H9 (cell line): ENCODE results near the gene FRAS1. TPM values are rescaled to one million over a fixed set of nuclear protein-coding genes. Genes with fewer than 3 reads are reported as not detected.
"Not testable (repeated sequence)": the region's sequence is repeated elsewhere in the genome, so short reads cannot be mapped to it uniquely, and the experiment has no call there.

Experiments
- DNase-seq: peaks from one replicate; pipeline ENCODE4 v3.0.0-alpha.2; 2017
- H2AFZ ChIP-seq: one replicate; pipeline ENCODE4 v1.6.1; 2013; ENCODE audit warnings: mild to moderate bottlenecking, low read length, control low read depth, moderate library complexity
- H2AK5ac ChIP-seq: 2 replicates; pipeline ENCODE4 v1.6.1; 2013; ENCODE audit warnings: low read length, control low read depth, mixed read lengths; ENCODE audit not compliant: insufficient read length
- H2BK120ac ChIP-seq: one replicate; pipeline ENCODE4 v1.6.1; 2013; ENCODE audit warnings: low read depth, mild to moderate bottlenecking, low read length, control low read depth, inconsistent platforms; ENCODE audit not compliant: poor library complexity, severe bottlenecking
- H2BK12ac ChIP-seq: 2 replicates; pipeline ENCODE4 v1.6.1; 2013; ENCODE audit warnings: low read length, control low read depth, mixed read lengths, low read depth; ENCODE audit not compliant: insufficient read length
- H2BK15ac ChIP-seq: 2 replicates; pipeline ENCODE4 v1.6.1; 2013; ENCODE audit warnings: low read depth, low read length, control low read depth
- H2BK20ac ChIP-seq: one replicate; pipeline ENCODE4 v1.6.1; 2013; ENCODE audit warnings: low read depth, mild to moderate bottlenecking, low read length, control low read depth, inconsistent platforms; ENCODE audit not compliant: poor library complexity, severe bottlenecking
- H2BK5ac ChIP-seq: 2 replicates; pipeline ENCODE4 v1.6.1; 2013; ENCODE audit warnings: low read length, control low read depth, mixed read lengths; ENCODE audit not compliant: insufficient read length
- H3K14ac ChIP-seq: 2 replicates; pipeline ENCODE4 v1.6.1; 2013; ENCODE audit warnings: low read length, control low read depth; ENCODE audit not compliant: insufficient read depth
- H3K18ac ChIP-seq: 2 replicates; pipeline ENCODE4 v1.6.1; 2013; ENCODE audit warnings: low read depth, mild to moderate bottlenecking, mixed read lengths, low read length, control low read depth; ENCODE audit not compliant: insufficient read length
- H3K23ac ChIP-seq: 2 replicates; pipeline ENCODE4 v1.6.1; 2013; ENCODE audit warnings: low read length, control low read depth, mixed read lengths, low read depth; ENCODE audit not compliant: insufficient read length
- H3K23me2 ChIP-seq: 2 replicates; pipeline ENCODE4 v1.6.1; 2013; ENCODE audit warnings: low read depth, mild to moderate bottlenecking, mixed read lengths, low read length, control low read depth; ENCODE audit not compliant: insufficient read length, poor library complexity, severe bottlenecking
- H3K27ac ChIP-seq: 2 replicates; pipeline ENCODE4 v1.5.1; 2013; ENCODE audit warnings: low read length, control low read depth, mixed read lengths, low read depth; ENCODE audit not compliant: insufficient read length
- H3K27me3 ChIP-seq: 2 replicates; pipeline ENCODE4 v1.6.1; 2013; ENCODE audit warnings: low read length, control low read depth, inconsistent platforms; ENCODE audit not compliant: insufficient read depth
- H3K4ac ChIP-seq: 2 replicates; pipeline ENCODE4 v1.6.1; 2013; ENCODE audit warnings: low read depth, mild to moderate bottlenecking, control low read depth, inconsistent platforms, low read length, moderate library complexity
- H3K4me1 ChIP-seq: 2 replicates; pipeline ENCODE4 v1.6.1; 2013; ENCODE audit warnings: low read length, control low read depth, inconsistent platforms; ENCODE audit not compliant: insufficient read depth
- H3K4me2 ChIP-seq: 2 replicates; pipeline ENCODE4 v1.6.1; 2013; ENCODE audit warnings: low read length, control low read depth, mixed read lengths; ENCODE audit not compliant: insufficient read length, insufficient read depth
- H3K56ac ChIP-seq: 2 replicates; pipeline ENCODE4 v1.6.1; 2013; ENCODE audit warnings: low read depth, mild to moderate bottlenecking, mixed read lengths, low read length, control low read depth; ENCODE audit not compliant: insufficient read length
- H3K79me1 ChIP-seq: 2 replicates; pipeline ENCODE4 v1.6.1; 2013; ENCODE audit warnings: low read depth, mild to moderate bottlenecking, moderate library complexity, low read length, control low read depth, inconsistent platforms; ENCODE audit not compliant: insufficient read depth, poor library complexity, severe bottlenecking
- H3K79me2 ChIP-seq: 2 replicates; pipeline ENCODE4 v1.6.1; 2013; ENCODE audit warnings: low read length, control low read depth, inconsistent platforms; ENCODE audit not compliant: insufficient read depth
- H3K9ac ChIP-seq: 2 replicates; pipeline ENCODE4 v1.6.1; 2013; ENCODE audit warnings: low read length, control low read depth, mixed read lengths; ENCODE audit not compliant: insufficient read length; ENCODE audit errors: extremely low read depth
- H3K9me3 ChIP-seq: one replicate; pipeline ENCODE4 v1.6.1; 2013; ENCODE audit warnings: low read depth, low read length, inconsistent platforms; ENCODE audit not compliant: control insufficient read depth
- H3T11ph ChIP-seq: one replicate; pipeline ENCODE4 v1.6.1; 2013; ENCODE audit warnings: mild to moderate bottlenecking, low read length, control low read depth, inconsistent platforms
- H4K20me1 ChIP-seq: one replicate; pipeline ENCODE4 v1.6.1; 2013; ENCODE audit not compliant: control insufficient read depth, insufficient read length, insufficient read depth
- H4K5ac ChIP-seq: 2 replicates; pipeline ENCODE4 v1.6.1; 2013; ENCODE audit warnings: low read depth, mild to moderate bottlenecking, mixed read lengths, low read length, control low read depth; ENCODE audit not compliant: insufficient read length
- H4K8ac ChIP-seq: replicated peaks from 2 replicates; pipeline ENCODE4 v1.6.1; 2013; ENCODE audit warnings: low read length, control low read depth, mixed read lengths, low read depth; ENCODE audit not compliant: insufficient read length
- H4K91ac ChIP-seq: 2 replicates; pipeline ENCODE4 v1.6.1; 2013; ENCODE audit warnings: low read depth, mild to moderate bottlenecking, moderate library complexity, mixed read lengths, low read length, control low read depth; ENCODE audit not compliant: insufficient read length
- H3K27ac Mint-ChIP-seq, 3 experiments: 2 replicates in 2 of 3; 3 replicates in 1 of 3; pipeline ENCODE4 v1.8.0; 2020 to 2021; ENCODE audit warnings: mixed read lengths in 3 of 3, mild to moderate bottlenecking in 1 of 3, moderate library complexity in 1 of 3
- H3K27me3 Mint-ChIP-seq: 2 replicates; pipeline ENCODE4 v1.8.0; 2021; ENCODE audit warnings: low read depth, mild to moderate bottlenecking, moderate library complexity, mixed read lengths
- H3K36me3 Mint-ChIP-seq, 3 experiments: 2 replicates in 2 of 3; 3 replicates in 1 of 3; pipeline ENCODE4 v1.8.0; 2020 to 2021; ENCODE audit warnings: low read depth in 3 of 3, mixed read lengths in 3 of 3; ENCODE audit not compliant: insufficient read depth in 1 of 3
- H3K4me1 Mint-ChIP-seq, 2 experiments: 2 replicates each; pipeline ENCODE4 v1.8.0; 2020; ENCODE audit warnings: mixed read lengths in 2 of 2
- H3K4me3 Mint-ChIP-seq, 2 experiments: 2 replicates in 1 of 2; 3 replicates in 1 of 2; pipeline ENCODE4 v1.8.0; 2020 to 2021; ENCODE audit warnings: mild to moderate bottlenecking in 2 of 2, mixed read lengths in 2 of 2, moderate library complexity in 1 of 2
- H3K9me3 Mint-ChIP-seq, 2 experiments: 2 replicates in 1 of 2; 3 replicates in 1 of 2; pipeline ENCODE4 v1.8.0; 2020; ENCODE audit warnings: mild to moderate bottlenecking in 2 of 2, mixed read lengths in 2 of 2, moderate library complexity in 1 of 2
- WGBS: extraction: QIAGEN DNeasy Blood & Tissue Kit; methylation state at CpG from one replicate; pipeline ENCODE4 v1.1.7; 2013; ENCODE audit warnings: missing lambda C conversion rate, low lambda C conversion rate, mixed read lengths; ENCODE audit not compliant: insufficient read length; ENCODE audit errors: extremely low coverage; 5-methylcytosine and 5-hydroxymethylcytosine counted together
- total RNA-seq: library from RNA; stranded (reverse); gene quantifications from 2 replicates; pipeline ENCODE4 v1.2.1, GENCODE V29; 2021
- TF ChIP-seq, protein P1 (sequence below): fragments of 200-600 bp; sonication (generic); conservative IDR thresholded peaks from 3 replicates; pipeline ENCODE4 v1.8.0; 2021; ENCODE audit warnings: antibody characterized with exemption, mild to moderate bottlenecking

Gene FRAS1
- total RNA-seq, 1 experiment from 2014 or later: 58.5 TPM

DNA sequence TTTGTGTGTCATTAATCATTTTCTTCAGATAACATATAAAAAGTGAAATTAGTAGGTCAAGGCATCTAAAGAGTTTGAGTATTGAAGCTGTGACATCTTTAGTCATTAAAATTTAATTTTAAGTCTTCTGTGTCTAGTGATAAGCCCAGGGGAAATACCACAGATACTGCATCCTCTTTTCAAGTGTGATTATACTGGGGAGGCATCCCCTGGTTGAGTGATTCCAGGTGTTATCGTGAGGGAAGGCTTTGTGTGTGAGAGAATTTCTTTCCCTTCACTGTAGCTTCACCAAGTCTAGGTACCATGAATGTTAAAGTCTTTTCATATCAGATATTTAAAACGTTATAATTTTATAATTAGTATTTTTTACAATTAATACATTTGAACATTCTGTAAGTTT is 193.4 kb downstream of the FRAS1 start:
- H3K27ac Mint-ChIP-seq: no peak overlapping the region
- no peak overlapping the region for H3K4me3 Mint-ChIP-seq
- Histone ChIP-seq H3K4me1 (0 out of 2 replicates have a peak, but pooled peaks cover 2% of the 10 kb centered on the region), H3K9ac (no peak overlapping the region), H3K9me3 (no peaks in the 10 kb centered on the region), H3K4me2 (no peak overlapping the region), H4K20me1 (no peaks in the 10 kb centered on the region), H3K4ac (no peak overlapping the region), H3K18ac (no peak overlapping the region), H3K27ac (no peak overlapping the region), H4K8ac (no peak overlapping the region), H2BK12ac (no peak overlapping the region), H3K23me2 (no peaks in the 10 kb centered on the region), H2BK15ac (no peak overlapping the region), H4K91ac (no peak overlapping the region), H4K5ac (no peak overlapping the region), H3K23ac (no peak overlapping the region), H2BK120ac (no peak overlapping the region), H3T11ph (no peak overlapping the region), H2BK5ac (no peak overlapping the region), H2AK5ac (no peak overlapping the region), H3K79me2 (no peaks in the 10 kb centered on the region), H2BK20ac (no peak overlapping the region), H3K79me1 (no peaks in the 10 kb centered on the region), H3K27me3 (no peaks in the 10 kb centered on the region), H3K14ac (no peak overlapping the region), H2AFZ (no peak overlapping the region), H3K56ac (no peak overlapping the region)
- DNase-seq: no peak
- peaks cover 38 to 47% (median 40%) of the 10 kb centered on the region in 3 experiments for H3K36me3 Mint-ChIP-seq
- TF ChIP-seq, protein P1, sequence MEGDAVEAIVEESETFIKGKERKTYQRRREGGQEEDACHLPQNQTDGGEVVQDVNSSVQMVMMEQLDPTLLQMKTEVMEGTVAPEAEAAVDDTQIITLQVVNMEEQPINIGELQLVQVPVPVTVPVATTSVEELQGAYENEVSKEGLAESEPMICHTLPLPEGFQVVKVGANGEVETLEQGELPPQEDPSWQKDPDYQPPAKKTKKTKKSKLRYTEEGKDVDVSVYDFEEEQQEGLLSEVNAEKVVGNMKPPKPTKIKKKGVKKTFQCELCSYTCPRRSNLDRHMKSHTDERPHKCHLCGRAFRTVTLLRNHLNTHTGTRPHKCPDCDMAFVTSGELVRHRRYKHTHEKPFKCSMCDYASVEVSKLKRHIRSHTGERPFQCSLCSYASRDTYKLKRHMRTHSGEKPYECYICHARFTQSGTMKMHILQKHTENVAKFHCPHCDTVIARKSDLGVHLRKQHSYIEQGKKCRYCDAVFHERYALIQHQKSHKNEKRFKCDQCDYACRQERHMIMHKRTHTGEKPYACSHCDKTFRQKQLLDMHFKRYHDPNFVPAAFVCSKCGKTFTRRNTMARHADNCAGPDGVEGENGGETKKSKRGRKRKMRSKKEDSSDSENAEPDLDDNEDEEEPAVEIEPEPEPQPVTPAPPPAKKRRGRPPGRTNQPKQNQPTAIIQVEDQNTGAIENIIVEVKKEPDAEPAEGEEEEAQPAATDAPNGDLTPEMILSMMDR: no peak
- no CpG with 5 or more reads among the region's 2 CpGs for WGBS
- no peaks in the 10 kb centered on the region for H3K27me3 Mint-ChIP-seq
- H3K9me3 Mint-ChIP-seq: peaks cover 13 to 17% of the 10 kb centered on the region in 2 experiments
- peaks cover 36% of the 10 kb centered on the region in 2 experiments for H3K4me1 Mint-ChIP-seq

DNA sequence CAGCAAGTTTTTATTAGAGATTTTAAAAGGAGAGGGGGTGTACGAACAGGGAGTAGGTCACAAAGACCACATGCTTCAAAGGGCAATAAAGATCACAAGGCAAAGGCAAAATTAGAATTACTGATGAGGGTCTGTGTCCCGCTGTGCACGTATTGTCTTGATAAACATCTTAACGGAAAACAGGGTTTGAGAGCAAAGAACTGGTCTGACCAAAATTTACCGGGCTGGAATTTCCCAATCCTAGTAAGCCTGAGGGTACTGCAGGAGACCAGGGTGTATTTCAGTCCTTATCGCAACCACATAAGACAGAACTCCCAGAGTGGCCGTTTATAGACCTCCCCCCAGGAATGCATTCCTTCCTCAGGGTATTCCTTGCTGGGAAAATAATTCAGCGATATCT is 195.7 kb downstream of the FRAS1 start:
- Mint-ChIP-seq H3K4me1 (peaks cover 27 to 28% of the 10 kb centered on the region in 2 experiments), H3K4me3 (peak overlapping the region in 1 of 2 experiments; percentile 27; a peak in 3 of 5 replicates), H3K9me3 (peaks cover 13 to 19% of the 10 kb centered on the region in 2 experiments), H3K27ac (peak overlapping the region; percentile 66 to 90 (median 80); a peak in 5 of 7 replicates), H3K36me3 (peaks cover 55 to 64% (median 59%) of the 10 kb centered on the region in 3 experiments)
- not testable (repeated sequence) for H3K56ac ChIP-seq, H3K14ac ChIP-seq, H4K8ac ChIP-seq, H3K23me2 ChIP-seq, DNase-seq, H3K4me2 ChIP-seq, H3K9ac ChIP-seq, H4K5ac ChIP-seq, H2BK5ac ChIP-seq, H3T11ph ChIP-seq, H3K23ac ChIP-seq, H3K18ac ChIP-seq, H4K20me1 ChIP-seq, H4K91ac ChIP-seq, H2AFZ ChIP-seq, H3K27me3 Mint-ChIP-seq, H2BK12ac ChIP-seq, H3K4me1 ChIP-seq, H3K9me3 ChIP-seq, H2BK120ac ChIP-seq, H3K27me3 ChIP-seq, H2BK15ac ChIP-seq, H3K79me1 ChIP-seq, H2AK5ac ChIP-seq, H3K4ac ChIP-seq, H3K27ac ChIP-seq, H3K79me2 ChIP-seq, H2BK20ac ChIP-seq
- WGBS: no CpG with 5 or more reads among the region's 8 CpGs
